ENCODE results near the gene LSG1.

LSG1 gene

GRCh38 chr3:194671900-194672808, at the start of gene LSG1:
Gene LSG1, minus strand, starts transcription at chr3:194672191. Its CDS starts 29 bp downstream, at chr3:194672162.
- peak; percentile 89 for DNase-seq

GRCh38 chr3:194720048-194720447, 48.1 kb upstream of the LSG1 start:
- no peak for DNase-seq

GRCh38 chr3:194718079-194718478, 46.1 kb upstream of the LSG1 start:
- DNase-seq, result no peak

DNA sequence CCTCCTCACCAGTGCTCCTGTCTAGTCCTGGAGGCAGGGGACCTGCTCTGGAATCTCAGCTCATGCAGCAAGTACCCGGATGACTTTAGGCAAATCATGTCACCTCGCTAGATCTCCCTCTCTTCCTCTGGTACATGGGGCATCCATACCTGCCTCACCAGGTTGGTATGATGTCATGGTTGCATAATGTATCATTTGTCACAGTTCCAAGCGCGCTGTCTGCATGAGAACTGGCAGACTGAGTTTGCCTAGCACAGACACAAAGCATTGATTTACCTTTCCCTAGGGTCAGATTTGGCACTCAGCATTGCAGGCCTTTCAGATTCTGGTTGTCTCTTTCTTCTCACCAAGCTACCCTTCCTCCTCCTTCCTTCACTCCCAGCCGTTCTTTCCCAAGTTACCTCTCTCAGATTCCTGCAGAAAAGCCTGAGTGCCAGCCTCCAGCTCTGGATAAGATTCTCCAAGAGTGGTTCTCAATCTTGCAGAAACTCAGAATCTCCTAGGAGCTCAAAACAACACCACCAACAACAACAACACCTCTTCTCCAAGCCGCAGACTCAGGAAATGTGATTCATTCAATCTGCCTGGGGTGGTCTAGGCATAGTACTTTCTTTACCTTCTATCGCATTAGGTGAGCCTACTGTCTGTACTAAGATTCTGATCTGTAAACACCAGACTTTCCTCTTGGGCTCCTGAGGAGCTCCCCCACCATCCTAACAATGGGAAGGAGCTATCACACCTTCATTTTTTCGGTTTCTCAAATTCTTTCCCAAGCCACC, 43.2 kb upstream of the LSG1 start:
- DNase-seq, result no peak

DNA sequence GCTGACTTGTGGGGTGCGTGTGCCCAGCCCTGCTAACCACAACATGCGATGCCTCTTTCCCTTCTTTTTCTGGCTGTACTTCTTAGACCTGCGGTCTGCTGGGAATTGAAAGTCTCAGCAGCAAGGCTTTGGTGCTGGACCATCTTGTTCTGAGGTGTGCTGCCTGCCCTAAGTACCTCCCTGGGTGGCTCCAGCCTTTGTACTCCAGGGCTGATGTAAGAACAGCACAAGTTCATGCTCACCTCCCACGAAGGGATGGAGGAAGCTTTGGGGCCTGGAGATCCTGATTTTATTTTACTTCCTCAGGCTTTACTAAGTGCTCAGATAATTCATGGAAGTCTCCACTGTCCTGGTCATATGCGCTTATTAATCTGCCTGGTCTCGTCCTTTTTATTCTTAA, 42.6 kb upstream of the LSG1 start:
- DNase-seq, result no peak

GRCh38 chr3:194714137-194714455, 42.1 kb upstream of the LSG1 start:
- DNase-seq, result no peak

GRCh38 chr3:194713299-194714136, 41.5 kb upstream of the LSG1 start:
- no peak for DNase-seq

DNA sequence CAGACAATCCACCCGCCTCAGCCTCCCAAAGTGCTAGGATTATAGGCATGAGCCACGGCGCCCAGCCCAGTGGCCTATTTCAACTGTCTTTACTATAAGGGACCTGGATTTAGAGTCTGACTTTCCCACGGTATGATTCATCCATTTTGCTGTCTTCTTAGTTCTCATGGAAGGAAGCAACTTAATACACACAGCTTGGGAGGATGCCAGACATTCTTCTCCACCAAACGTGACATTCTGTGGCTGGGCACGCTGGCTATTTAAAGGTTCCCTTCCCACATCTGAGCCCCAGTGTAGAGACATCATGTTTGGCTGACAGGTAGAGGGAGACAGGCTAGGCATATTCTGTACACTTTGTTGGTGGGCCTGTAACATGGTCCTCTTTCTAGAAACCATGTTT, 39.9 kb upstream of the LSG1 start:
- no peak for DNase-seq

DNA sequence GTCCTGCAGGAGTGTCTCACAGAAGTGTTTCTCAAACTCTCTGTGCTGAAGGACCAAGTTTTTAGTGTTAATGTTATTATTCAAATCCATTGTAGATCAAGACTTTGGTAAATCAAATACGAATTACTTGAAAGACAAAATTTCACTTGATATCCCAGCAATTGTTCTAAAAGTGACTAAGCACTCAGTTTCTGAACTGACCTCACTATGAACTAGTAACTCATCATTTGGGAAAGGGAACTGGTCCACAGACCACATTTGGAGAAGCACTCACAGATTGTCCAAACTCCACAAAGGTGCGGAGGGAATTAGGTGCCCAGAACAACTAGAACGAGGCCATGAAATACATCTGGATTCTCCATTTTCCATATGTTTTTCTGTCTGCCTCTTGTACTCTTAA, 39.3 kb upstream of the LSG1 start:
- DNase-seq, result no peak

DNA sequence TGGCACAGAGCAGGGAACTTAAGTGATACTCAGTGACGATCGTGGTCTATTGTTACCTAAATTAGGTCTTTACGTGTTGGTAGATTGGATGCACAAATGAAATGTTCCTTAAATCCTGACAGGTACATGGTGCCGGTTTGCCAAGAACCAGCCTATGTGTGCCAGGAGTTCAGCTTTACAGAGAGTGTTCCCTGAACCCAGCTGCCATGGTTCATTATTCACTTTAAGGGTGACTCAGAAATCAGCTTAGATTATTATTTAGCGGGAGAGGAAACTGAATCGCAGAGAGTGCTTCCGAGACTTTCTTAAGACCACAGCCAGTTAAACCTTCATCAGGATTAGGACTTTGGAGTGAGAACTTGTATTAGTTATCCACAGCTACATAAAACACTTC, 35.2 kb upstream of the LSG1 start:
- DNase-seq, result no peak

GRCh38 chr3:194705761-194706160, 33.8 kb upstream of the LSG1 start:
- no peak for DNase-seq

DNA sequence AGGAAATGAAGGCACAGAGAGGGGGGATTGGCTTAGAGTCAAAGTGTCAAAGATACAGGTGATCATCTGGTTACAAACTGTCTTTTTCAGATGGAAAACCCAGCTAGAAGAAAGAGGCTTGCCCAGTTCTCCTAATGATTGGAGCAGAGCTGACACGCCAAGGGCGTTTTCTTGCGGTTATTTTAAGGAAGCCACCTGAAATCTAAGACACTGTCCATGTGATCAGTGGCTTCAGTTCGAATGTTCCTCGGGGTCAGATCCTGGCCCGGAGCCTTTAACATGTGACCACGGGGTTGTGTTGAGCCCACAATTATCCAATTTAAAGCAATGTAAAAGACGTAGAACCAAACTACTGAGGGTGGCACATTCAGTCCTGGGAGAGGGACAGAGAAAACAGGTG, 33.2 kb upstream of the LSG1 start:
- no peak for DNase-seq

GRCh38 chr3:194702545-194702944, 30.6 kb upstream of the LSG1 start:
- DNase-seq, result no peak

DNA sequence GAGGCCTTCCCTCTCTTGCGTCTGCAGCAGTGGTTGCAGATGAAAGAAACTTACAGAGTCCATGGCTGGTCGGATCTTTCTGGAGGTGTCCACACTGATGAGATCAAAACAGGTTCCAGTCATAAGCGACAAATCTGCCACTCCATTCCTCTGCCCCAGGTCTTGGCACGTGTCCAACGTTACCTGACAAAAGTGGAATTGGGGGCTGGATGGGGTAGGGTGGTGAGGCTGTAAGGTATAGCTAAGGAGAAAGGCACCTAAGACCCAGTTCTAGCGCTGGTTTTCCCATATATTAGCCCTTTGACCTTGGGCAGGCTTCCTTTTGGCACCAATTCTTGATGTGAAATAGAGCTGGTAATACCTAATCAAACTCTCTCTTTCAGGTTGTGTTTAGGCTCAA, 24.7 kb upstream of the LSG1 start:
- DNase-seq, result no peak

DNA sequence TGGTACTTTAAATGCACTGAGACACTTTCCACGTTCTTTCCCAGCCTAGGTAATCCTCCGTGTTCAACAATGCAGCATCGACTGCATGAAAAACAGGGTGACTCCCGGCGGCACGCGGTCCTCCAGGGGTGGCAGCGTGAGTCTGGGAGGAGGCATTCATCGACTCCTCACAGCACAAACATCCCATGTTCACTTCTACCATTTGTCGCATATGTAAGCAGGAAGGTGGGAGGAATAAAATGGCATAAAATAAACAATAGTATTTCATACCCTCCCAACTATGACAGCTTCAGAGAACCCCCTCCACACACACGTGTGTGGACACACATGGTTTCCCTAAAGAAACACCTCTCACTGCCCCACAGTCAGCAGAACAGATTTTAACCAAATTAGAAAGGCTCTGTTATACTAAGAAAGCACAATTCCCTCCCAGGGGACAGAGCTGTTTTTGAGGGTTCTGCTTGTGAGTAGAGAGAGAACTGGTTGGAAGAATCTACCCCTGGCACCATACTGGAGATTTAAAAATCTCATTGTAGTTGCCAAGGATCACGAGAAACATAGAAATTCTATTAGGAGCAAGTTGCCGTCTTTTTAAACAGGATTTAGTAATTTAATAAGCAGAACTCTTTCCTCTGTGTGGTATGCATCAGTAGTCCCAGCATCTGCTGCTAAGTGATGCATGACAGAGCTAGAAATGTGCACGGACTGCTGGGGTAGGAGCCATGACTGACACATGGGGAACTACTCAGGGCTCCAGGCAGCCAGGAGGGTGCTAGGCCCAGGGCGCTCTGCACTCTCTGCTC, 19.7 kb upstream of the LSG1 start:
- no peak for DNase-seq

DNA sequence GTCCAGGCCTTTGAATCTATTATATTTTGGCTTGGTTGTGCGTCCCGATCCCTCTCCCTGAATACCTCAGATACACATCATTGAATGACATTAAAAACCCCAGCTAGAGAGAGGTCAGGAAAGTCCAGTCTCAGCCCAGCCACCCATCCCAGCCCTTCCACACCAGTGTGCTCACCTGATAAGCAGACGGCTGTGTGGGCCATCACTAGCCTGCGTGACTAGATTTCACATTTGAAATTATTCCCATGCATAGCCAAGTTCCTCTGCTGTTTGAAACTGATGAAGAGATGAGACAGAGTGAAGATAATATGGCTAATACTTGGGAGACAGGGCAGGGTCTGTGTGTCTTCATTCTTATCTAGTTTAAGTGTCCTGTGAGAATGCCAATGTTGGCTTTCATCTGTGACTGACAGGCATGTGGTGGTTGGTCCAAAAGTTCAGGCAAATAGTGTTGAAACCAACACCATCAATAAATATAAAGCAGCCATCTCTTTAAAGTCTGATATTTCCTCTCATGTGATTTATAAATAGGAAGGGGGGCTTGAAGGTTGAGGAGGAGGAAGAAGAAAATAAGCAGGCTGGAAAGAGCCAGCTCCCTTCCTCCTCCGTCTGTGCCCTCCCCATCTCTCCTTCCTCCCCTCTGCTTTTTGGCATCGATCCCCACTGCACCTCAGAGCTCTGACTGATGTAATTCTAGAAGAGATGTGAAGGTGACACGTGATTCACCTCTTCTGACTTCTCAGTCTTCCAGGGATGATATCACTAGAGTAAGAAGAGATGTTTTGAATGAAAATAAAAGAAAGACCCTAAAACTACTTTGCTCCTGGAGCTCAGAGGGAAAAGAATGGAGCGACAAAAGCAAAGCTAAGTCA, 18.7 kb upstream of the LSG1 start:
- no peak for DNase-seq

GRCh38 chr3:194689493-194689944, 17.5 kb upstream of the LSG1 start:
- DNase-seq, result no peak

- no peak for DNase-seq
These were observed 17.0 kb upstream of the LSG1 start for GRCh38 chr3:194688946-194689345.

- no peak for DNase-seq
These were observed 16.3 kb upstream of the LSG1 start for GRCh38 chr3:194688200-194688740.

DNA sequence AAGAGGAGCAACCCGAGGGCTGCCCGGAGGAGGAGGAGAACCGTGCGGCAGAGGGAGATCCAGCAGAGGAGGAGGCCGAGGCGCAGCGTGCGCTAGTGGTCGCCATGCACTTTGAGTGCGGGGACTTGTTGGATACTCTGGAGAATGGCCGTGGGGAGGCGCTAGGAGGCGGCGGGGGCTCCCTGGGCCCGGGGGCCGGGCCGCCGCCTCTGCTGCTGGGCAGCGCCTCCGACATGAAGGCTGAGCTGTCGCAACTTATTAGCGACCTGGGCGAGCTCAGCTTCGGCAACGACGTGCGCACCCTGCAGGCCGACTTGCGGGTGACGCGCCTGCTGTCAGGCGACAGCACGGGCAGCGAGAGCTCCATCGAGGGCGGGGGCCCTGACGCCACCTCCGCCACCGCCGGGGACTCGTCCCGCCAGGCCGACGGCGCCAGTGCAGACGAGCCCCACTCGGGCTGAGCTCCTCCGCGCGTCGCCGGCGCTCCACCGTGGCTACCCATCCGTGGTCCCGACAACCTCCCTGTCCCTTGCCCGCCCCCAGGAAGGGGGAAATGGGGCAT, 15.7 kb upstream of the LSG1 start:
- no peak for DNase-seq
